ENCODE data around the gene ST8SIA4.

DNA sequence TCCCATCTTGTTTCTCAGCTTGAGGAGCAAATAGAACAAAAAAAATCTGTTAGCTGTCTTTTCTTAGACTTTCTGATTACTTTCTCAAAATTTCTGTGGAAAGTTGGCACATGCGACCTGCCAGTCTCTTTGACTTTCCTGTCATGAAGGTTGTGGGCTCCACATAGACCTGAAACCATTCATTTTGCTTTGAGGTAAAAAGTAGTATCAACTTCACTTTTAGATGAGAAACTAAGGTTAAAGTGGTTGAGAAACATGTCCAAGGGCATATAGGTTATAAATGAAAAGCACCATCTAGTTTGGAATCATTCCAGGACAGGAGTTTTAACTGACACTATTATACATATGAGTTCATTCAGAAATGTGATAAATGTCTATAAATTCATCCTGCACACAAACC is 42.7 kb downstream of the ST8SIA4 start:
- TF ChIP-seq YY1 (IDR thresholded peaks at IDR 0.05; ENCODE audit: low read depth), result no peak
- no peak for TF ChIP-seq EP300 (IDR thresholded peaks at IDR 0.05; ENCODE audit: borderline replicate concordance)
- TF ChIP-seq CREB1 (IDR thresholded peaks at IDR 0.05; ENCODE audit: low read depth), result no peak
- no peak for TF ChIP-seq FOXM1 (IDR thresholded peaks at IDR 0.05; ENCODE audit: borderline replicate concordance, low read depth)

All from Ishikawa (cell line).